ENCODE results near the gene CDIPT. TPM values are rescaled to one million over a fixed set of nuclear protein-coding genes. Genes with fewer than 3 reads are reported as not detected.

CDIPT gene
- total and polyA plus RNA-seq, 2 of the 4 experiments (the other 2 are of a cell fraction) = 47.1 to 100 TPM

GRCh38 chr16:29862884-29863668, at the start of gene CDIPT (continued):
- TF ChIP-seq BHLHE40 (IDR thresholded peaks at IDR 0.05; ENCODE audit: low read depth, low read length) = peak; percentile 99

DNA sequence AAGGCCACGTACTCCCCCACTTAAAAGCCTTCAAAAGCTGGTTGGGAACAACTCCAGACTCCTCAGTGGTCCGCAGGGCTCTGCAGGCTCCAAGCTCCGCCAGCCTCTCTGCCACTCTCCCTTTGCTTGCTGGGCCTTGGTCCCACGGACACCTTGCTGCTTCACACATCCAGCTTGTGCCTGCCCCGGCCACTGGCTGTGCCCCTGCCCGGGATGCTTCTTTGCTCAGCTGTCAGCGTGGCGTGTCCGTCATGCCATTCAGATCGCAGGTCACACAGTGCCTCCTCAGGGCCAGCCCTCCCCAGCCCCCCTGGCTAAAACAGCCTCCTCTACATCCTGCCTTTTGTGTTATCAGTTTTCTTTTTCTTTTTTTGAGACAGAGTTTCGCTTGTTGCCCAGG, 49.1 kb upstream of the CDIPT start:
- peaks cover 10 to 33% of the 10 kb centered on the region in 2 experiments; a peak in 3 of 4 replicates for H3K79me1 ChIP-seq (ENCODE audit: low read depth in 1 of 2, low read length in 2 of 2)
- WGBS, 2 experiments (ENCODE audit: extremely low coverage in 2 of 2, insufficient read length in 1 of 2) = 100% methylated on average over 1 of the region's 11 CpGs; no CpG with 5 or more reads in 1 of the 2 experiments
- dilution Hi-C loops (cut with HindIII; ENCODE audit: low sequenced_read_pairs, unreplicated experiment) = no loop called here
- TF ChIP-seq NFE2L2 (IDR thresholded peaks at IDR 0.05; ENCODE audit: low read depth, low read length) = no peak
- no peak for TF ChIP-seq MAZ (IDR thresholded peaks at IDR 0.05; ENCODE audit: borderline replicate concordance, low read depth, low read length)
- TF ChIP-seq RAD21 (IDR thresholded peaks at IDR 0.05; ENCODE audit: low read length) = no peak
- TF ChIP-seq, protein P1, sequence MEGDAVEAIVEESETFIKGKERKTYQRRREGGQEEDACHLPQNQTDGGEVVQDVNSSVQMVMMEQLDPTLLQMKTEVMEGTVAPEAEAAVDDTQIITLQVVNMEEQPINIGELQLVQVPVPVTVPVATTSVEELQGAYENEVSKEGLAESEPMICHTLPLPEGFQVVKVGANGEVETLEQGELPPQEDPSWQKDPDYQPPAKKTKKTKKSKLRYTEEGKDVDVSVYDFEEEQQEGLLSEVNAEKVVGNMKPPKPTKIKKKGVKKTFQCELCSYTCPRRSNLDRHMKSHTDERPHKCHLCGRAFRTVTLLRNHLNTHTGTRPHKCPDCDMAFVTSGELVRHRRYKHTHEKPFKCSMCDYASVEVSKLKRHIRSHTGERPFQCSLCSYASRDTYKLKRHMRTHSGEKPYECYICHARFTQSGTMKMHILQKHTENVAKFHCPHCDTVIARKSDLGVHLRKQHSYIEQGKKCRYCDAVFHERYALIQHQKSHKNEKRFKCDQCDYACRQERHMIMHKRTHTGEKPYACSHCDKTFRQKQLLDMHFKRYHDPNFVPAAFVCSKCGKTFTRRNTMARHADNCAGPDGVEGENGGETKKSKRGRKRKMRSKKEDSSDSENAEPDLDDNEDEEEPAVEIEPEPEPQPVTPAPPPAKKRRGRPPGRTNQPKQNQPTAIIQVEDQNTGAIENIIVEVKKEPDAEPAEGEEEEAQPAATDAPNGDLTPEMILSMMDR (conservative IDR thresholded peaks at IDR 0.05; ENCODE audit: low read depth, low read length) = no peak
- no peak for TF ChIP-seq USF2 (IDR thresholded peaks at IDR 0.05; ENCODE audit: low read depth, low read length)
- no peak for TF ChIP-seq CHD1 (IDR thresholded peaks at IDR 0.05; ENCODE audit: low read depth, low read length)
- TF ChIP-seq POLR2A (IDR thresholded peaks at IDR 0.05; ENCODE audit: low read depth, low read length) = no peak
- no peak for TF ChIP-seq BHLHE40 (IDR thresholded peaks at IDR 0.05; ENCODE audit: low read depth, low read length)
- no peak for TF ChIP-seq SMC3 (IDR thresholded peaks at IDR 0.05; ENCODE audit: low read depth, low read length)
- no peak for TF ChIP-seq MXI1 (IDR thresholded peaks at IDR 0.05; ENCODE audit: borderline replicate concordance, low read depth, low read length)
- TF ChIP-seq RFX5 (IDR thresholded peaks at IDR 0.05; ENCODE audit: low read depth, low read length) = no peak
- no peak for TF ChIP-seq FOS (IDR thresholded peaks at IDR 0.05; ENCODE audit: low read depth, low read length)
- no peak for TF ChIP-seq RCOR1 (IDR thresholded peaks at IDR 0.05; ENCODE audit: insufficient replicate concordance, low read length)

More for the DNA sequence above, 49.1 kb upstream of the CDIPT start:
- Histone ChIP-seq H3K4me2 (ENCODE audit: low read depth, low read length) (no peak overlapping the region), H3K36me3 (ENCODE audit: control insufficient read depth, insufficient read depth, low read length) (peaks cover 14% of the 10 kb centered on the region), H2BK20ac (ENCODE audit: low read depth, low read length) (no peak overlapping the region), H2AFZ (replicated peaks; ENCODE audit: low read length, poor library complexity) (peak overlapping the region; percentile 32), H2BK120ac (ENCODE audit: low read depth, low read length) (no peak overlapping the region), H4K20me1 (ENCODE audit: insufficient read depth, low read length) (peaks cover 6% of the 10 kb centered on the region; the same call in 1 of the 2 replicates), H3K27ac (ENCODE audit: insufficient read depth, low read length) (no peak overlapping the region), H4K5ac (ENCODE audit: low read depth, low read length) (no peak overlapping the region), H4K8ac (ENCODE audit: low read depth in 2 of 2, low read length in 2 of 2) (no peak overlapping the region), H3K27me3 (ENCODE audit: control insufficient read depth, insufficient read depth, low read length) (no peaks in the 10 kb centered on the region), H3K4me3 (ENCODE audit: insufficient read depth, low read depth, low read length) (no peak overlapping the region), H3K18ac (ENCODE audit: low read depth, low read length) (no peak overlapping the region), H3K9me3 (ENCODE audit: control insufficient read depth, insufficient read depth, low read length) (no peaks in the 10 kb centered on the region), H2BK15ac (ENCODE audit: low read depth, low read length) (no peak overlapping the region), H2AK5ac (ENCODE audit: low read depth, low read length) (peak overlapping the region; percentile 9; the same call in 1 of the 2 replicates), H3K4ac (ENCODE audit: low read depth, low read length) (no peak overlapping the region), H3K4me1 (ENCODE audit: control insufficient read depth, insufficient read depth, low read length) (no peaks in the 10 kb centered on the region; the same call in none of the 2 replicates), H3K23ac (ENCODE audit: low read depth, low read length) (no peak overlapping the region), H3K56ac (ENCODE audit: extremely low read depth, insufficient read depth, low read length) (no peak overlapping the region), H3K9ac (ENCODE audit: low read depth, low read length) (no peak overlapping the region), H3K9me1 (ENCODE audit: insufficient read depth, low read length) (peaks cover 24% of the 10 kb centered on the region), H4K91ac (ENCODE audit: insufficient read depth, low read depth, low read length) (no peak overlapping the region), H2BK5ac (ENCODE audit: low read depth, low read length, poor library complexity, severe bottlenecking) (no peak overlapping the region), H2AK9ac (replicated peaks; ENCODE audit: low read depth, low read length, poor library complexity) (peak overlapping the region; percentile 42), H3K14ac (replicated peaks; ENCODE audit: low read depth, low read length) (no peak overlapping the region)
- DNase-seq = no peak
- in situ Hi-C loops (cut with MboI; ENCODE audit: low sequenced_read_pairs) = no loop called here
- intact Hi-C loops (cut with micrococcal nuclease) = no loop called here
- ATAC-seq (ENCODE audit: low read depth) = no peak
- POLR2A ChIA-PET (ENCODE audit: unreplicated experiment) = no interaction called here
- BruUV-seq (replicated peaks) = no TSS peak
- CTCF ChIA-PET = no interaction called here

All from IMR-90 (cell line).